Measurements from ENCODE around the gene EVC. TPM values are rescaled to one million over a fixed set of nuclear protein-coding genes. Genes with fewer than 3 reads are reported as not detected.

EVC gene
- total and polyA plus RNA-seq, 2 of the 8 experiments (the other 6 are each of a cell fraction or from before 2014, with no cell fraction given), result 2.6 to 9.8 TPM

GRCh38 chr4:5753366-5753765 lies 42.4 kb downstream of the EVC start:
- no peak overlapping the region for H4K8ac ChIP-seq (ENCODE audit: extremely low read depth, insufficient read depth, low read length)
- H3K9me3 ChIP-seq (ENCODE audit: insufficient read depth in 2 of 2, low read depth in 1 of 2, low read length in 1 of 2), result no peaks in the 10 kb centered on the region
- no peak overlapping the region for H2AFZ ChIP-seq (ENCODE audit: low read length)
- peak overlapping the region; percentile 96 for H3K4ac ChIP-seq (replicated peaks; ENCODE audit: insufficient read length, low read depth, low read length)
- peak overlapping the region; percentile 40; the same call in 1 of the 2 replicates for H3K27ac ChIP-seq (ENCODE audit: low read depth, low read length)
- H4K91ac ChIP-seq (replicated peaks; ENCODE audit: insufficient read length, low read length), result peak overlapping the region; percentile 99
- peaks cover 0 to 2% (median 0%) of the 10 kb centered on the region in 4 experiments; a peak in 1 of 7 replicates for H3K27me3 ChIP-seq (replicated peaks in 1 of 4; ENCODE audit: control insufficient read depth in 3 of 4, extremely low read depth in 1 of 4, insufficient read depth in 3 of 4, low read length in 3 of 4)
- peak overlapping the region; percentile 54; the same call in 1 of the 2 replicates for H2AK5ac ChIP-seq (ENCODE audit: low read depth, low read length)
- TF ChIP-seq TCF12 (IDR thresholded peaks at IDR 0.05; ENCODE audit: low read depth, low read length) (no peak), KDM4A (IDR thresholded peaks at IDR 0.05; ENCODE audit: low read depth, low read length, severe bottlenecking) (no peak), RNF2 (IDR thresholded peaks at IDR 0.05; ENCODE audit: borderline replicate concordance, low read depth, low read length, missing control alignments, poor library complexity, severe bottlenecking) (no peak), SIRT6 (IDR thresholded peaks at IDR 0.05; ENCODE audit: low read length) (no peak)
- H3K4me3 ChIP-seq (ENCODE audit: extremely low read depth in 1 of 4, insufficient read depth in 2 of 4, low read depth in 3 of 4, low read length in 4 of 4), result no peak overlapping the region
- peak overlapping the region; percentile 60; the same call in 1 of the 2 replicates for H2BK12ac ChIP-seq (ENCODE audit: low read depth, low read length)
- H2BK5ac ChIP-seq (ENCODE audit: low read depth, low read length), result peak overlapping the region; percentile 96
- H3K79me1 ChIP-seq (ENCODE audit: low read depth, low read length), result no peaks in the 10 kb centered on the region
- H3K18ac ChIP-seq (ENCODE audit: extremely low read depth, low read length), result no peak overlapping the region
- peak overlapping the region; percentile 89 for H2BK120ac ChIP-seq (replicated peaks; ENCODE audit: low read depth, low read length)
- no peak overlapping the region for H3K56ac ChIP-seq (replicated peaks; ENCODE audit: insufficient read length, low read depth, low read length)
- H3K79me2 ChIP-seq (ENCODE audit: control insufficient read depth in 1 of 2, insufficient read depth in 2 of 2, low read length in 2 of 2), result no peaks in the 10 kb centered on the region
- H2BK15ac ChIP-seq (ENCODE audit: low read length), result peak overlapping the region; percentile 25; the same call in 1 of the 2 replicates
- WGBS, 2 experiments (ENCODE audit: extremely low coverage in 1 of 2, insufficient coverage in 1 of 2, insufficient read length in 1 of 2, insufficient replicate concordance in 2 of 2, low coverage in 1 of 2, low lambda C conversion rate in 2 of 2, missing lambda C conversion rate in 1 of 2), result 92% methylated on average over 7 of the region's 7 CpGs; no CpG with 5 or more reads in 1 of the 2 experiments
- H2BK20ac ChIP-seq (ENCODE audit: low read length), result 0 out of 2 replicates have a peak overlapping the region, but pooled peaks have one; percentile 75
- H4K5ac ChIP-seq (ENCODE audit: insufficient read length, low read depth, low read length), result peak overlapping the region; percentile 70
- peak overlapping the region; percentile 44 for H3K14ac ChIP-seq (ENCODE audit: insufficient read length)
- DNase-seq (ENCODE audit: low read depth in 1 of 2, low spot score in 2 of 2) (no peak), FAIRE-seq (no peak)
- ChIA-PET POLR2A (ENCODE audit: partially characterized antibody) (interaction anchor here (0.7 kb wide), 1 partner anchor 653 kb away, joined by 3 read pairs; no protein-coding TSS in a partner anchor), CTCF (ENCODE audit: partially characterized antibody) (interaction anchor here (0.6 to 2.0 kb wide), 9 partner anchors 15 to 1238 kb away, joined by 3 to 7 read pairs (median 3); no protein-coding TSS in a partner anchor)
- H3K23me2 ChIP-seq (ENCODE audit: low read depth, low read length), result peaks cover 3% of the 10 kb centered on the region; the same call in 1 of the 2 replicates
- no peaks in the 10 kb centered on the region for H4K20me1 ChIP-seq (replicated peaks in 1 of 2; ENCODE audit: control insufficient read depth in 1 of 2, insufficient read depth in 2 of 2, low read length in 2 of 2)
- no peak overlapping the region for H3K4me2 ChIP-seq (ENCODE audit: insufficient read depth in 1 of 2, low read depth in 2 of 2, low read length in 2 of 2)
- no peak overlapping the region for H3K23ac ChIP-seq (ENCODE audit: insufficient read length)
- no peak overlapping the region; a peak in 1 of 7 replicates for H3K9ac ChIP-seq (replicated peaks in 1 of 4; ENCODE audit: extremely low read depth in 1 of 4, low read depth in 3 of 4, low read length in 3 of 4)
- H3K36me3 ChIP-seq (ENCODE audit: control insufficient read depth in 2 of 4, insufficient read depth in 4 of 4, low read length in 3 of 4), result peaks cover 2 to 8% (median 5%) of the 10 kb centered on the region in 4 experiments; a peak in 4 of 8 replicates
- peaks cover 0 to 22% (median 18%) of the 10 kb centered on the region in 4 experiments; a peak in 6 of 7 replicates for H3K4me1 ChIP-seq (replicated peaks in 1 of 4; ENCODE audit: control insufficient read depth in 3 of 4, insufficient read depth in 4 of 4, low read length in 3 of 4)

All from H1 (cell line).